ENCODE results near the gene WDR62. TPM values are rescaled to one million over a fixed set of nuclear protein-coding genes. Genes with fewer than 3 reads are reported as not detected.

The WDR62 gene
- total RNA-seq, 1 donor: 7.8 TPM

- no peak overlapping the region for H3K4me3 ChIP-seq (ENCODE audit: low read depth, low read length)
- DNase-seq (ENCODE audit: low read depth): peak; percentile 90
- TF ChIP-seq CTCF (IDR thresholded peaks at IDR 0.05; ENCODE audit: insufficient read depth, low read depth, low read length): no peak
Measured at GRCh38 chr19:36041831-36042230, 12.9 kb upstream of the WDR62 start.

GRCh38 chr19:36043952-36044351, 10.7 kb upstream of the WDR62 start:
- no peak for TF ChIP-seq CTCF (IDR thresholded peaks at IDR 0.05; ENCODE audit: insufficient read depth, low read depth, low read length)
- no peak for DNase-seq (ENCODE audit: low read depth)
- no peak overlapping the region for H3K4me3 ChIP-seq (ENCODE audit: low read depth, low read length)

- no peak overlapping the region for H3K4me3 ChIP-seq (ENCODE audit: low read depth, low read length)
- no peak for TF ChIP-seq CTCF (IDR thresholded peaks at IDR 0.05; ENCODE audit: insufficient read depth, low read depth, low read length)
- peak; percentile 30 for DNase-seq (ENCODE audit: low read depth)
Measured at GRCh38 chr19:36046443-36047050, 8.2 kb upstream of the WDR62 start.

GRCh38 chr19:36047835-36048234, 6.9 kb upstream of the WDR62 start:
- TF ChIP-seq CTCF (IDR thresholded peaks at IDR 0.05; ENCODE audit: insufficient read depth, low read depth, low read length): no peak
- no peak overlapping the region for H3K4me3 ChIP-seq (ENCODE audit: low read depth, low read length)
- DNase-seq (ENCODE audit: low read depth): no peak

GRCh38 chr19:36049080-36049698, 5.5 kb upstream of the WDR62 start:
- H3K4me3 ChIP-seq (ENCODE audit: low read depth, low read length): no peak overlapping the region
- TF ChIP-seq CTCF (IDR thresholded peaks at IDR 0.05; ENCODE audit: insufficient read depth, low read depth, low read length): no peak
- no peak for DNase-seq (ENCODE audit: low read depth)

- no peak overlapping the region for H3K4me3 ChIP-seq (ENCODE audit: low read depth, low read length)
- TF ChIP-seq CTCF (IDR thresholded peaks at IDR 0.05; ENCODE audit: insufficient read depth, low read depth, low read length): peak; percentile 37
- DNase-seq (ENCODE audit: low read depth): no peak
Measured at GRCh38 chr19:36051236-36051635, 3.5 kb upstream of the WDR62 start.

GRCh38 chr19:36051637-36052036, 3.1 kb upstream of the WDR62 start:
- H3K4me3 ChIP-seq (ENCODE audit: low read depth, low read length): no peak overlapping the region
- no peak for DNase-seq (ENCODE audit: low read depth)
- no peak for TF ChIP-seq CTCF (IDR thresholded peaks at IDR 0.05; ENCODE audit: insufficient read depth, low read depth, low read length)

All from fibroblast of villous mesenchyme (primary cell).